ENCODE data around the gene DPM3.

The DPM3 gene

DNA sequence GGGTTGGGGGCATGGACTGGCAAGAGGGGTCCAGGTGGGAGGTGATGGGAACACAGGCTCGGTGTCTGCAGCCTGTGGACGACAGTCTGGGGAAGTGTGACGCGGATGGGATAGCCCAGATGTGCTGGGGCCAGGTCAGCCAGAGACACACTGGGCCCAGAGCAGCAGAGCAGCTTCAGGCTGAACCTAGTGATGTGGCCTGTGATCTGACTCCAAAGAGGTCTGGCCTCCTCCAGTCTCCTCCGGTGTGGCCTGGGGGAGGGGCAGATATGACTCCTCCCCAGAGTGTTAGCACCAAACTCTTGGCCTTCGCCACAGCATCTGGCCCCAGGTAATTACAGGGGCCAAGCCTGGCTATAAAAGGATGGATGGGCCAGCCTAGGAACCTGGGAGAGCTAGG is 48.2 kb downstream of the DPM3 start:
- Histone ChIP-seq H3K9ac (ENCODE audit: low read length) (no peak overlapping the region), H3K79me2 (ENCODE audit: low read length) (no peaks in the 10 kb centered on the region), H3K4me3 (ENCODE audit: low read length) (no peak overlapping the region), H3F3A (ENCODE audit: insufficient read depth, low read length) (no peaks in the 10 kb centered on the region), H3K4me2 (ENCODE audit: low read depth, low read length) (no peak overlapping the region), H2AFZ (ENCODE audit: low read length) (no peak overlapping the region), H3K9me3 (replicated peaks; ENCODE audit: insufficient read depth, low read length) (no peaks in the 10 kb centered on the region), H4K20me1 (ENCODE audit: insufficient read depth, low read length) (no peaks in the 10 kb centered on the region), H3K4me1 (ENCODE audit: low read length) (peaks cover 19% of the 10 kb centered on the region), H3K9me2 (replicated peaks; ENCODE audit: insufficient read depth, low read length) (no peaks in the 10 kb centered on the region), H3K27me3 (replicated peaks; ENCODE audit: insufficient read depth, low read length) (peaks cover 26% of the 10 kb centered on the region), H3K36me3 (replicated peaks; ENCODE audit: insufficient read depth, low read length) (no peaks in the 10 kb centered on the region), H3K27ac (ENCODE audit: low read length) (no peak overlapping the region)
- no peak for TF ChIP-seq EZH2phosphoT487 (IDR thresholded peaks at IDR 0.05; ENCODE audit: low read length)
- no peak for TF ChIP-seq EZH2 (optimal IDR thresholded peaks at IDR 0.05; ENCODE audit: low read depth, low read length)
- TF ChIP-seq, protein P1, sequence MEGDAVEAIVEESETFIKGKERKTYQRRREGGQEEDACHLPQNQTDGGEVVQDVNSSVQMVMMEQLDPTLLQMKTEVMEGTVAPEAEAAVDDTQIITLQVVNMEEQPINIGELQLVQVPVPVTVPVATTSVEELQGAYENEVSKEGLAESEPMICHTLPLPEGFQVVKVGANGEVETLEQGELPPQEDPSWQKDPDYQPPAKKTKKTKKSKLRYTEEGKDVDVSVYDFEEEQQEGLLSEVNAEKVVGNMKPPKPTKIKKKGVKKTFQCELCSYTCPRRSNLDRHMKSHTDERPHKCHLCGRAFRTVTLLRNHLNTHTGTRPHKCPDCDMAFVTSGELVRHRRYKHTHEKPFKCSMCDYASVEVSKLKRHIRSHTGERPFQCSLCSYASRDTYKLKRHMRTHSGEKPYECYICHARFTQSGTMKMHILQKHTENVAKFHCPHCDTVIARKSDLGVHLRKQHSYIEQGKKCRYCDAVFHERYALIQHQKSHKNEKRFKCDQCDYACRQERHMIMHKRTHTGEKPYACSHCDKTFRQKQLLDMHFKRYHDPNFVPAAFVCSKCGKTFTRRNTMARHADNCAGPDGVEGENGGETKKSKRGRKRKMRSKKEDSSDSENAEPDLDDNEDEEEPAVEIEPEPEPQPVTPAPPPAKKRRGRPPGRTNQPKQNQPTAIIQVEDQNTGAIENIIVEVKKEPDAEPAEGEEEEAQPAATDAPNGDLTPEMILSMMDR (IDR thresholded peaks at IDR 0.05; ENCODE audit: low read length), result no peak
- DNase-seq, result no peak

DNA sequence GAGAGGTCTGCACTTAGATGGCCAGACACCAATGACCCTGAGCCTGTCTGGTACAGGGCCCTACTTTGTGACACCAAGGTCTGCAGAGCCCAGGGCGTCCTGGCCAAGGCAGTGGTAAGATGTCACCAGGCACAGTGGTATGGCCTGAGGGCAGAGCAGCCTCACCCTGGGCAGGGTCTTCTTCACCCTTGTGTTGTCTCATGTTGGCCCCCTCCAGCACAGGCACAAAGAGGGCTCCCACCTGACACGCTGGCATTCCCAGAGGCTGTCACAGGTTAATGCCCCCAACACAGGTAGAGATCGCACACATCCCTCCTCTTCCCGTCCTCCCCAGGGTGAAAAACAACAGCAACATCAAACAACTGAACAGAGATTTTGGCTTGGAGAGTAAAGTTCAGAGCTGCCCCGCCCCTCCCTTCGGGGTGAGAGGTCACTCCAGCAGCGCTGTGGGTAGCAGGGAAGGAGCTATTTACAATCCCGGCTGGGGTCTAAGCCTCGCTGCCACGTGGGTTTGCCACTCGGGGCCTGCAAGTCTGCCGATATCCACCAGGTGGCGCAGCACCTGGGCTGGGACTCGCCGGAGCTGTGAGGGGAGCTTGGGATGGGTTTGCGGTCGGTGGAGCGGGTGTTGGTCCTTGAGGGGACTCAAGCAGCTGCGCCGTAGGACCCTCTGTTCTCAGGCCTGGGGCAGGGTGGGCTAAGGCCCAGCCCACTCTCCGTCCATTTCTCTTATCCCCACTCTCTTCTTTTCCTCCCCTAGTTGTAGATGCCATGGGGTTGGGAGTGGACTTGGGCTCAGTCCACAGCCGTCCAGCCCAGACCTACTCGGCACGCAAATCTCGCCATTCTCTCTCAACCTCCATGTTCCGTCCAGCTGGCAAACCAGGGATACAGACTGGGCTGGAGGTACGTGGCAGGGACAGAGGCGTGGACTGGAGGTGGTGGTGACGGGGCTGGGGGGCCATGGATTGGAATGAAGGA is 49.0 kb downstream of the DPM3 start:
- Histone ChIP-seq H3K79me2 (ENCODE audit: low read length) (no peaks in the 10 kb centered on the region), H3K9me2 (replicated peaks; ENCODE audit: insufficient read depth, low read length) (no peaks in the 10 kb centered on the region), H3K9ac (ENCODE audit: low read length) (no peak overlapping the region), H3F3A (ENCODE audit: insufficient read depth, low read length) (no peaks in the 10 kb centered on the region), H2AFZ (ENCODE audit: low read length) (peak overlapping the region; percentile 55), H3K36me3 (replicated peaks; ENCODE audit: insufficient read depth, low read length) (no peaks in the 10 kb centered on the region), H3K9me3 (replicated peaks; ENCODE audit: insufficient read depth, low read length) (no peaks in the 10 kb centered on the region), H3K4me3 (ENCODE audit: low read length) (peak overlapping the region; percentile 10; the same call in 1 of the 2 replicates), H3K27me3 (replicated peaks; ENCODE audit: insufficient read depth, low read length) (peaks cover 26% of the 10 kb centered on the region), H4K20me1 (ENCODE audit: insufficient read depth, low read length) (no peaks in the 10 kb centered on the region), H3K4me1 (ENCODE audit: low read length) (peaks cover 21% of the 10 kb centered on the region), H3K27ac (ENCODE audit: low read length) (no peak overlapping the region), H3K4me2 (ENCODE audit: low read depth, low read length) (peak overlapping the region; percentile 62)
- peak; percentile 83 for DNase-seq
- TF ChIP-seq, protein P1 (IDR thresholded peaks at IDR 0.05; ENCODE audit: low read length), result peak; percentile 100
- TF ChIP-seq EZH2 (optimal IDR thresholded peaks at IDR 0.05; ENCODE audit: low read depth, low read length), result no peak
